ENCODE data around the gene RAPGEF5. TPM values are rescaled to one million over a fixed set of nuclear protein-coding genes. Genes with fewer than 3 reads are reported as not detected.

The RAPGEF5 gene
- total RNA-seq, 1 donor, result 1.1 TPM

DNA sequence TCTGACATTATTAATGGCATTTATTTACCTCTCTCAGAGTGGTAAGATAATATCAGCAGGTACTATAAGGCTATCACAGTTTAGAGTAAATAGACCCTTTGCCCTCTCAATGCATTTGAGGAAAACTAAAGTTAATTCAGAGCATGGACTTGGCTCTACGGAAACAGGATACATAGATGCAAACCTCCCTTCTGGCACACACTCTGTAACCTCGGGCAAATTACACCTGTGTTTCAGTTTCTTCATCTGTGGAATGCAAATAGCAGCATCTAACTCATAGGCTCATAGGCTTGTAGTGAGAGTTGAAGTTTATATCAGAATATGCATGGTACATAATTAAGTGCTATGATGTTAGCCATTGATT lies 5.6 kb downstream of the RAPGEF5 start:
- no peak overlapping the region for H3K27ac ChIP-seq (ENCODE audit: low read depth, low read length)
- no peaks in the 10 kb centered on the region for H4K20me1 ChIP-seq (ENCODE audit: insufficient read depth, low read length)
- no peaks in the 10 kb centered on the region for H3K79me2 ChIP-seq (ENCODE audit: insufficient read depth, low read length)
- no peaks in the 10 kb centered on the region for H3K9me3 ChIP-seq (ENCODE audit: low read depth, low read length)
- DNase-seq (ENCODE audit: insufficient read length, low spot score, missing footprints), result no peak
- TF ChIP-seq, protein P1, sequence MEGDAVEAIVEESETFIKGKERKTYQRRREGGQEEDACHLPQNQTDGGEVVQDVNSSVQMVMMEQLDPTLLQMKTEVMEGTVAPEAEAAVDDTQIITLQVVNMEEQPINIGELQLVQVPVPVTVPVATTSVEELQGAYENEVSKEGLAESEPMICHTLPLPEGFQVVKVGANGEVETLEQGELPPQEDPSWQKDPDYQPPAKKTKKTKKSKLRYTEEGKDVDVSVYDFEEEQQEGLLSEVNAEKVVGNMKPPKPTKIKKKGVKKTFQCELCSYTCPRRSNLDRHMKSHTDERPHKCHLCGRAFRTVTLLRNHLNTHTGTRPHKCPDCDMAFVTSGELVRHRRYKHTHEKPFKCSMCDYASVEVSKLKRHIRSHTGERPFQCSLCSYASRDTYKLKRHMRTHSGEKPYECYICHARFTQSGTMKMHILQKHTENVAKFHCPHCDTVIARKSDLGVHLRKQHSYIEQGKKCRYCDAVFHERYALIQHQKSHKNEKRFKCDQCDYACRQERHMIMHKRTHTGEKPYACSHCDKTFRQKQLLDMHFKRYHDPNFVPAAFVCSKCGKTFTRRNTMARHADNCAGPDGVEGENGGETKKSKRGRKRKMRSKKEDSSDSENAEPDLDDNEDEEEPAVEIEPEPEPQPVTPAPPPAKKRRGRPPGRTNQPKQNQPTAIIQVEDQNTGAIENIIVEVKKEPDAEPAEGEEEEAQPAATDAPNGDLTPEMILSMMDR (IDR thresholded peaks at IDR 0.05; ENCODE audit: extremely low read depth, low read depth, low read length), result no peak
- H3K4me1 ChIP-seq (ENCODE audit: insufficient read depth, low read length), result peaks cover 15% of the 10 kb centered on the region
- H3K4me3 ChIP-seq (ENCODE audit: insufficient read depth, low read length), result no peak overlapping the region
- H2AFZ ChIP-seq (ENCODE audit: low read length), result no peak overlapping the region
- H3K27me3 ChIP-seq (ENCODE audit: insufficient read depth, low read length), result peaks cover 3% of the 10 kb centered on the region
- no peaks in the 10 kb centered on the region for H3K36me3 ChIP-seq (ENCODE audit: insufficient read depth, low read length)
- H3K4me2 ChIP-seq (ENCODE audit: insufficient read depth, low read length), result no peak overlapping the region

GRCh38 chr7:22350466-22351328 lies 6.3 kb downstream of the RAPGEF5 start:
- Histone ChIP-seq H4K20me1 (ENCODE audit: insufficient read depth, low read length) (no peaks in the 10 kb centered on the region), H3K4me3 (ENCODE audit: insufficient read depth, low read length) (no peak overlapping the region), H2AFZ (ENCODE audit: low read length) (no peak overlapping the region), H3K9me3 (ENCODE audit: low read depth, low read length) (no peaks in the 10 kb centered on the region), H3K4me1 (ENCODE audit: insufficient read depth, low read length) (peaks cover 15% of the 10 kb centered on the region), H3K4me2 (ENCODE audit: insufficient read depth, low read length) (no peak overlapping the region), H3K27me3 (ENCODE audit: insufficient read depth, low read length) (no peaks in the 10 kb centered on the region), H3K27ac (ENCODE audit: low read depth, low read length) (no peak overlapping the region), H3K79me2 (ENCODE audit: insufficient read depth, low read length) (no peaks in the 10 kb centered on the region), H3K36me3 (ENCODE audit: insufficient read depth, low read length) (no peaks in the 10 kb centered on the region)
- TF ChIP-seq, protein P1 (IDR thresholded peaks at IDR 0.05; ENCODE audit: extremely low read depth, low read depth, low read length), result no peak
- DNase-seq (ENCODE audit: insufficient read length, low spot score, missing footprints), result peak; percentile 84

GRCh38 chr7:22348379-22348778 lies 8.6 kb downstream of the RAPGEF5 start:
- H4K20me1 ChIP-seq (ENCODE audit: insufficient read depth, low read length), result no peaks in the 10 kb centered on the region
- DNase-seq (ENCODE audit: insufficient read length, low spot score, missing footprints), result peak; percentile 63
- no peak overlapping the region for H3K4me2 ChIP-seq (ENCODE audit: insufficient read depth, low read length)
- H3K36me3 ChIP-seq (ENCODE audit: insufficient read depth, low read length), result no peaks in the 10 kb centered on the region
- H3K79me2 ChIP-seq (ENCODE audit: insufficient read depth, low read length), result no peaks in the 10 kb centered on the region
- H2AFZ ChIP-seq (ENCODE audit: low read length), result no peak overlapping the region
- no peaks in the 10 kb centered on the region for H3K27me3 ChIP-seq (ENCODE audit: insufficient read depth, low read length)
- no peak overlapping the region for H3K4me3 ChIP-seq (ENCODE audit: insufficient read depth, low read length)
- no peak overlapping the region for H3K27ac ChIP-seq (ENCODE audit: low read depth, low read length)
- peaks cover 15% of the 10 kb centered on the region for H3K4me1 ChIP-seq (ENCODE audit: insufficient read depth, low read length)
- TF ChIP-seq, protein P1 (IDR thresholded peaks at IDR 0.05; ENCODE audit: extremely low read depth, low read depth, low read length), result no peak
- H3K9me3 ChIP-seq (ENCODE audit: low read depth, low read length), result no peaks in the 10 kb centered on the region

DNA sequence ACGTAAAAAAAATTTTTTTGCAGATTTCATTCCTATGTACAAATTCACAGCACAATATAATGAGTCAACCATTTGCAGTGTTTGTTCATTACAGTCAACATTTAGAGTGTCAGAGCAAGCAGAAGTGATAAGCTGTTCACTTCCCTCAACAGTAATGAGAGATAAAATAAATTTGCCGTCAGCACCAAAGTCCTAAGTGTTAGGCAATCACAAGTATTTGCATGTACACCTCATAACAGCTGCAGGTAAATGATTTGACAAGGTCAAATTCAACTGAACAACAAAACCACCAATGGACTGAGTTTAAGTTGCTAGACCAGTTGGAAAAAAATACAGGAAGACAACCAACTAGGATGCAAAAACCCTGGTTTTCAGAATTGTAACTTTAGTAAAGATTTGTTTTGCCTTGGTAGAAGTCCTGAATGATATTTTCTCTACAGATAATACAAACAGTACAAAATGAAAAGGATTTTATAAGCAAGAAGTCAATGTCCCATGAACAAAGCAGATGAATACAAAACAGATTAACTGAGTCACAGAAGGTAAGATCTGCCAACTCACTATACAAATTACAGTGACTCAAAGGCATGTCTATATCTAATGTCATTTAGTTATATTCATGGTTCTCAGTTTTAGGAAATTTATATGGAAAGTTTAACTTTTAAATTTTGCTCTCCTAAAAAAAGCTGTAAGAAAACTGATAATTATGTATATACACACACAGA lies 10.4 kb downstream of the RAPGEF5 start:
- Histone ChIP-seq H3K4me1 (ENCODE audit: insufficient read depth, low read length) (peaks cover 13% of the 10 kb centered on the region), H3K27ac (ENCODE audit: low read depth, low read length) (no peak overlapping the region), H4K20me1 (ENCODE audit: insufficient read depth, low read length) (no peaks in the 10 kb centered on the region), H3K9me3 (ENCODE audit: low read depth, low read length) (no peaks in the 10 kb centered on the region), H3K4me2 (ENCODE audit: insufficient read depth, low read length) (no peak overlapping the region), H3K4me3 (ENCODE audit: insufficient read depth, low read length) (no peak overlapping the region), H3K79me2 (ENCODE audit: insufficient read depth, low read length) (no peaks in the 10 kb centered on the region), H3K36me3 (ENCODE audit: insufficient read depth, low read length) (no peaks in the 10 kb centered on the region), H3K27me3 (ENCODE audit: insufficient read depth, low read length) (no peaks in the 10 kb centered on the region), H2AFZ (ENCODE audit: low read length) (no peak overlapping the region)
- DNase-seq (ENCODE audit: insufficient read length, low spot score, missing footprints), result no peak
- TF ChIP-seq, protein P1 (IDR thresholded peaks at IDR 0.05; ENCODE audit: extremely low read depth, low read depth, low read length), result no peak

Measured in osteoblast (primary cell).